Osteoblast (primary cell): Measurements from ENCODE around the gene RYR2. TPM values are rescaled to one million over a fixed set of nuclear protein-coding genes. Genes with fewer than 3 reads are reported as not detected.
"Not testable (repeated sequence)": the region's sequence is repeated elsewhere in the genome, so short reads cannot be mapped to it uniquely, and the experiment has no call there.

ENCODE experiments used
- DNase-seq: peaks from one replicate; pipeline ENCODE4 v3.0.0; 2011; ENCODE audit warnings: low spot score, mixed read lengths; ENCODE audit not compliant: insufficient read length; ENCODE audit errors: missing footprints
- H2AFZ ChIP-seq: 2 replicates; pipeline ENCODE4 v1.6.0; 2011; ENCODE audit warnings: mild to moderate bottlenecking, low read length
- H3K27ac ChIP-seq: 2 replicates; pipeline ENCODE4 v1.5.1; 2011; ENCODE audit warnings: mild to moderate bottlenecking, low read depth, low read length, moderate library complexity
- H3K27me3 ChIP-seq: 2 replicates; pipeline ENCODE4 v1.6.0; 2012; ENCODE audit warnings: mild to moderate bottlenecking, control low read depth, inconsistent platforms, low read length, moderate library complexity; ENCODE audit not compliant: insufficient read depth
- H3K36me3 ChIP-seq: 2 replicates; pipeline ENCODE4 v1.5.1; 2011; ENCODE audit warnings: mild to moderate bottlenecking, low read length, control low read depth, moderate library complexity; ENCODE audit not compliant: insufficient read depth
- H3K4me1 ChIP-seq: 2 replicates; pipeline ENCODE4 v1.5.1; 2011; ENCODE audit warnings: mild to moderate bottlenecking, low read length, control low read depth, moderate library complexity; ENCODE audit not compliant: insufficient read depth
- H3K4me2 ChIP-seq: 2 replicates; pipeline ENCODE4 v1.6.0; 2011; ENCODE audit warnings: mild to moderate bottlenecking, low read length; ENCODE audit not compliant: insufficient read depth
- H3K4me3 ChIP-seq: fragments of 200-600 bp; sonication (generic); 3 replicates; pipeline ENCODE4 v1.5.1; 2012; ENCODE audit warnings: mild to moderate bottlenecking, low read length, inconsistent platforms; ENCODE audit not compliant: insufficient read depth
- H3K79me2 ChIP-seq: 2 replicates; pipeline ENCODE4 v1.6.0; 2012; ENCODE audit warnings: mild to moderate bottlenecking, low read length, control low read depth, inconsistent platforms; ENCODE audit not compliant: insufficient read depth
- H3K9me3 ChIP-seq: 2 replicates; pipeline ENCODE4 v1.5.1; 2011; ENCODE audit warnings: low read depth, low read length, control low read depth
- H4K20me1 ChIP-seq: 2 replicates; pipeline ENCODE4 v1.6.0; 2012; ENCODE audit warnings: mild to moderate bottlenecking, low read length, control low read depth; ENCODE audit not compliant: insufficient read depth
- total RNA-seq: library from RNA; depleted of rRNA; stranded (reverse); fragments of >200 nt; gene quantifications from 2 replicates; pipeline ENCODE4 v1.2.3, GENCODE V29; 2012
- TF ChIP-seq, protein P1 (sequence below): IDR thresholded peaks from 2 replicates; pipeline ENCODE4 v1.5.1; 2011; ENCODE audit warnings: mild to moderate bottlenecking, low read depth, low read length, moderate library complexity; ENCODE audit errors: extremely low read depth

The RYR2 gene
- total RNA-seq, 1 donor = not detected

DNA sequence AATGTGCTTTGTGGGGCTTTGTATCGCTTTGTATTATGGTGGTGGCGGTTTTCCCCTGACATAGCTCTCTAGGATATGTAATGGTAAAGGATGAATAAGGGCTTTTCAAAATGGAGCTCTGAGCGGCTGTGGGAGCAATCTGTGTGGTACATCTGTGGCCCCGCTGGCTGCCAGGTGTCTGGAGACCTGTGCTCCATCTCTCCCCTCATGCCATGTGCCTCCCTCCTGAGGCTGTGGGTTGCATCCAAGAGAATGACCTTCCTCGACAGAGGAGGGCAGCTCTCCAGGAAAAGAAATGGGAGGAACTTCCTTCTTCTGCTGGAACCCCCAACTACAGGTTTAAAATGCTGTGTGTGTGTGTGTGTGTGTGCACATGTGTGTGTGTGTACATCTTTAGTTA, 78.7 kb downstream of the RYR2 start:
- Histone ChIP-seq H2AFZ (no peak overlapping the region), H3K9me3 (no peaks in the 10 kb centered on the region), H3K79me2 (no peaks in the 10 kb centered on the region), H4K20me1 (no peaks in the 10 kb centered on the region), H3K4me2 (no peak overlapping the region), H3K27me3 (no peaks in the 10 kb centered on the region), H3K36me3 (no peaks in the 10 kb centered on the region), H3K4me1 (no peaks in the 10 kb centered on the region), H3K27ac (no peak overlapping the region), H3K4me3 (no peak overlapping the region)
- TF ChIP-seq, protein P1, sequence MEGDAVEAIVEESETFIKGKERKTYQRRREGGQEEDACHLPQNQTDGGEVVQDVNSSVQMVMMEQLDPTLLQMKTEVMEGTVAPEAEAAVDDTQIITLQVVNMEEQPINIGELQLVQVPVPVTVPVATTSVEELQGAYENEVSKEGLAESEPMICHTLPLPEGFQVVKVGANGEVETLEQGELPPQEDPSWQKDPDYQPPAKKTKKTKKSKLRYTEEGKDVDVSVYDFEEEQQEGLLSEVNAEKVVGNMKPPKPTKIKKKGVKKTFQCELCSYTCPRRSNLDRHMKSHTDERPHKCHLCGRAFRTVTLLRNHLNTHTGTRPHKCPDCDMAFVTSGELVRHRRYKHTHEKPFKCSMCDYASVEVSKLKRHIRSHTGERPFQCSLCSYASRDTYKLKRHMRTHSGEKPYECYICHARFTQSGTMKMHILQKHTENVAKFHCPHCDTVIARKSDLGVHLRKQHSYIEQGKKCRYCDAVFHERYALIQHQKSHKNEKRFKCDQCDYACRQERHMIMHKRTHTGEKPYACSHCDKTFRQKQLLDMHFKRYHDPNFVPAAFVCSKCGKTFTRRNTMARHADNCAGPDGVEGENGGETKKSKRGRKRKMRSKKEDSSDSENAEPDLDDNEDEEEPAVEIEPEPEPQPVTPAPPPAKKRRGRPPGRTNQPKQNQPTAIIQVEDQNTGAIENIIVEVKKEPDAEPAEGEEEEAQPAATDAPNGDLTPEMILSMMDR = no peak
- DNase-seq = no peak

DNA sequence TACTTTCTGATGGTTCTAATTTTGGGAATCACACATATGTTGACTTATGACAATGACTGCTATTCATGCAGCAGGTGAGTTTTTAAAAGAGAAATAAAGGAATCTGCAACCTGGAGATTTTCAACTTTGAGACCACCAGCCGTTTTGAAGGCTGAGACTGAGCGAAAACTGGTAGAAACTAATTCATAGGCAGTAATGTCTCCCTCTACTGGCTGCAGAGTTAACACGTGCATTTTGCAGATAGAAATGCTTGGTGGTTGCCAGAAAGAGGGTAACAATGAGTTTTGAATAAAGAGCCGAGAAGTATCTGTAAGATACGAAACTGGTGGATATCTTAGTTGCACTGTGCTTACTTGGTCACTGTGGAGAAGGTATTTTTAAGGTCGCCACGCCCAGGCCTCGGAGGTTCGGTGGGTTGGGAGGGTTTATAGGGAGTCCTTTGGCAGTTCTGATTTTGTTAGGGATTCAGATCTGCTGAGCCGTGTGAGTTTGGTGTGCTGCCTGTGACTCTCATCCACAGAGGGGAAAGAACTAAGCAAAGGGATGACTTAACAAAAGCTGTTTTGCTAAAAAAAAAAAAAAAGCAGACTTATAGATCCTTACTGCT, 83.0 kb downstream of the RYR2 start:
- no peaks in the 10 kb centered on the region for H3K4me1 ChIP-seq
- no peaks in the 10 kb centered on the region for H3K36me3 ChIP-seq
- no peaks in the 10 kb centered on the region for H3K79me2 ChIP-seq
- no peaks in the 10 kb centered on the region for H3K27me3 ChIP-seq
- no peak overlapping the region for H3K4me3 ChIP-seq
- H3K9me3 ChIP-seq = no peaks in the 10 kb centered on the region
- H3K4me2 ChIP-seq = no peak overlapping the region
- TF ChIP-seq, protein P1 = no peak
- H3K27ac ChIP-seq = no peak overlapping the region
- no peaks in the 10 kb centered on the region for H4K20me1 ChIP-seq
- H2AFZ ChIP-seq = no peak overlapping the region
- DNase-seq = no peak

DNA sequence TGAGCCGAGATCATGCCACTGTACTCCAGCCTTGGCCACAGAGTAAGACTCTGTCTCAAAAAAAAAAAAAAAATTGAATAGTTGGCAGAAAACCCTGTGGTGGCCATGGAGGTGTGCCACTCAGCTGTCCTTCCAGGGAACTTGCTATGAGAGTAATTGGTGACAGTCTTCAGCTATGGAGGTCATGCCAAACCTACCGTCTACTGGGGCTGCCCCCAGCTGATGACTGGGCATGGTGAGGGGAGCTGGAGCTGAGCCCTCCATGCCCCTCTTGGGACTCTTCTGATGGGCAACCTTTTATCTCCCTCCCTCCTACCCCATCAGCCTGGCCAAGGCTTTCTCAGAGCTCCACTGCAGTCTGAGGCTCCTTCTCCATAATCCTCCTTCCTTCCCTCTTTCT, 84.2 kb downstream of the RYR2 start:
- Histone ChIP-seq H3K4me3 (no peak overlapping the region), H3K27me3 (no peaks in the 10 kb centered on the region)

DNA sequence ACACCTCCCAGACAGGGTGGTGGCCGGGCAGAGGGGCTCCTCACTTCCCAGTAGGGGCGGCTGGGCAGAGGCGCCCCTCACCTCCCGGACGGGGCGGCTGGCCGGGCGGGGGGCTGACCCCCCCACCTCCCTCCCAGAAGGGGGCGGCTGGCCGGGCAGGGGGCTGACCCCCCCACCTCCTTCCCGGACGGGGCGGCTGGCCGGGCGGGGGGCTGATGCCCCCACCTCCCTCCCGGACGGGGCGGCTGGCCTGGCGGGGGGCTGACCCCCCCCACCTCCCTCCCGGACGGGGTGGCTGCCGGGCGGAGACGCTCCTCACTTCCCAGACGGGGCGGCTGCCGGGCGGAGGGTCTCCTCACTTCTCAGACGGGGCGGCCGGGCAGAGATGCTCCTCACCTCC, 85.3 kb downstream of the RYR2 start:
- not testable (repeated sequence) for H3K36me3 ChIP-seq, H3K4me1 ChIP-seq, H3K9me3 ChIP-seq, DNase-seq, H3K4me3 ChIP-seq, H3K79me2 ChIP-seq, H2AFZ ChIP-seq, H3K27ac ChIP-seq, H3K27me3 ChIP-seq, H4K20me1 ChIP-seq, H3K4me2 ChIP-seq

More for the DNA sequence above, 84.2 kb downstream of the RYR2 start:
- Histone ChIP-seq H3K4me2 (no peak overlapping the region), H3K36me3 (no peaks in the 10 kb centered on the region), H3K9me3 (no peaks in the 10 kb centered on the region), H2AFZ (no peak overlapping the region), H3K79me2 (no peaks in the 10 kb centered on the region), H3K4me1 (no peaks in the 10 kb centered on the region), H3K27ac (no peak overlapping the region), H4K20me1 (no peaks in the 10 kb centered on the region)
- DNase-seq = no peak
- TF ChIP-seq, protein P1 = no peak
